ENCODE measurements around the gene CELF4.

CELF4 gene

DNA sequence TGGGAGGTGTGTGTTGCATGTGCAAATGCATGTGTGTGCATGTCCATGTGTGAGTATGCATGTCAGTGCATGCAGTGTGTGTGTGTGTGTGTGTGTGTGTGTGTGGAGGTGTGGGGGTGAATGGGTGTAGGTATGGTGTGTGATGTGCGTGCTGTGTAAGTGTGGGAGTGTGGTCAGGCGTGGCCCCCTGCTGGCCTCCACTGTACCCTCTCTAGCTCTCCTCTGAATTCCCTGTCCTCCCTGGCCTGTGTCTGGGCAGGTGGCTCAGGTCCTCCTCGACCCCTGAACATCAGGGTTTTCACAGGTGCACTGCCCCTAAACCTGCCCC is 230.2 kb downstream of the CELF4 start:
- Histone ChIP-seq H3K36me3 (ENCODE audit: control insufficient read depth, insufficient read depth, low read length, severe bottlenecking) (no peaks in the 10 kb centered on the region), H3K9ac (ENCODE audit: low read length) (no peak overlapping the region), H3K4me1 (ENCODE audit: control insufficient read depth, insufficient read depth, low read length) (no peaks in the 10 kb centered on the region), H3K9me3 (ENCODE audit: control insufficient read depth, low read length) (no peaks in the 10 kb centered on the region), H3K4me3 (ENCODE audit: low read length) (no peak overlapping the region), H3K27me3 (replicated peaks; ENCODE audit: control insufficient read depth, insufficient read depth, low read length) (peaks cover 4% of the 10 kb centered on the region)
- DNase-seq (ENCODE audit: low read depth) = peak; percentile 11

DNA sequence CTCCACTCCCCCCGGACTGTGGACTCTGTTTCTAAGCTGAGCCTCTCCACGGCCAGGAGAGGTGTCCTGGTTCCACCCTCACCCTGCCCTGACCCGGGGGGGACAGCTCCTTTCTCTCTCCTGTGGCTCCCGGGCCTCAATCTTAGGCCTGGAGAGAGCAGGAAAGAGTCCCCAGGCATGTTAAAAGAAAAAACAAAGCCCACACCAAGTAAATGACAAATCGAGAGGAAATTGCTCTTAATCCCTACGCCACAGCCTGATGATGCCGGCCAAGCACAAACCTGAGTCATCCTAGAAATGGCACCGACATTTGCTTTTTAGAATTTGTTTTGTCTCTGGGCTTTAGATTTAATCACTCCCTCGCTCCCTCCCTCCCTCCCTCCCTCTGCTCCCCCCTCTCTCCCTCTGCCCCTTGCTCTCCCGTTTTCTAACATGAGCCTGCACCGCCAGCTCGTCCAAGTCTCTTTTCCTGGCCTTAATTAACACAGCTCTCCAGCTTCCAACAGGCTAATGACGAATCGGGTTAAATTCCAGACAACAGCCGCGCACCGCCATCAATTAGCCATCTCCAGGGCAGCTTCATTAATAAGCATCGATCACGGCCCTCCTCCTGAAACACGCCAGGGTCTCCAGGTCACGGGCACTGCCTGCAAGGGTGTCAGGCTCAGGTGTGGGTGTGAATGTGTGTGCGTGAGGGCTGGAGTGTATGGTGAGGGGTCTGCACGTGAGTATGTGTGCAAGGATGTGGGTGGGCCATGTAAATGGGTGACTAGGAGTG is 230.8 kb downstream of the CELF4 start:
- Histone ChIP-seq H3K9me3 (ENCODE audit: control insufficient read depth, low read length) (no peaks in the 10 kb centered on the region), H3K36me3 (ENCODE audit: control insufficient read depth, insufficient read depth, low read length, severe bottlenecking) (no peaks in the 10 kb centered on the region), H3K4me3 (ENCODE audit: low read length) (no peak overlapping the region), H3K4me1 (ENCODE audit: control insufficient read depth, insufficient read depth, low read length) (no peaks in the 10 kb centered on the region), H3K9ac (ENCODE audit: low read length) (no peak overlapping the region), H3K27me3 (replicated peaks; ENCODE audit: control insufficient read depth, insufficient read depth, low read length) (peaks cover 4% of the 10 kb centered on the region)
- DNase-seq (ENCODE audit: low read depth) = peak; percentile 63

DNA sequence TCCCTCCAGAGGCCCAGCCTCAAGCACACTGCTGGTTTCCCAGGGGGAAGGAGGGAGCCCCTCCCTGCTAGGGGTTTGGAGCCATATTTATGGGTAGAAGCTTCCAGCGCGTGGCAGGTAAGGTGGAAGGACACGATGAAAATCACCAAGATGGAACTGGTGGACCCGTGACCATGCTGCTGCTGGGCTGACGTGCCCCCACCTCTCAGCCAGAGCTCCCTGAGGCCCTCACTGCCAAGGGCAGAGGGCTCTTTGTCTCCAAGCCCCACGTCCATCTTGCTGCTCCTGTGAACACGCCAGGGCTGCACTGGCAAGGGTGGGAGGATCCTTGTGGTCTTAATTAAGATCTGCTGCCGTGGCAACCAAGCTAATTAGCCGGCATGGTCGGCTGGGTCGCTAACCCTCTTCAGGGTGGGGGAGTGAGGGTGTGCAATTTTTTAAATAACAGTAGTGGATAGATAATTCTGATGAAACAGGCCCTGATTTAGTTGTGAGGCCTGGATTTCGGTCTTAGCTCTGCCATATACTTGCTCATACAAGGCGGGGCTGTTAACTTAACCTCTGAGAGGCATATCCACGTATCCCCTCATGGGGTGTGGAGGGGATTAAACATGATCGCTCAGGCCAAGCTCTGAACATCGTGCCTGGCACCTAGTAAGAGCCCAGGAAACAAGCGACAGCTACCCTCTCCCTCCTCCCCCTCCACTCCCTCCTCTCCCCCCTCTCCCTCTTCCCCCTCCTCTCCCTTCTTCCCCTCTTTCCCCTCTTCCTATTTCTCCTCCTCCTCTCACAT is 232.8 kb downstream of the CELF4 start:
- Histone ChIP-seq H3K9me3 (ENCODE audit: control insufficient read depth, low read length) (no peaks in the 10 kb centered on the region), H3K4me1 (ENCODE audit: control insufficient read depth, insufficient read depth, low read length) (no peaks in the 10 kb centered on the region), H3K9ac (ENCODE audit: low read length) (no peak overlapping the region), H3K4me3 (ENCODE audit: low read length) (no peak overlapping the region), H3K27me3 (replicated peaks; ENCODE audit: control insufficient read depth, insufficient read depth, low read length) (peaks cover 6% of the 10 kb centered on the region), H3K36me3 (ENCODE audit: control insufficient read depth, insufficient read depth, low read length, severe bottlenecking) (no peaks in the 10 kb centered on the region)
- no peak for DNase-seq (ENCODE audit: low read depth)

DNA sequence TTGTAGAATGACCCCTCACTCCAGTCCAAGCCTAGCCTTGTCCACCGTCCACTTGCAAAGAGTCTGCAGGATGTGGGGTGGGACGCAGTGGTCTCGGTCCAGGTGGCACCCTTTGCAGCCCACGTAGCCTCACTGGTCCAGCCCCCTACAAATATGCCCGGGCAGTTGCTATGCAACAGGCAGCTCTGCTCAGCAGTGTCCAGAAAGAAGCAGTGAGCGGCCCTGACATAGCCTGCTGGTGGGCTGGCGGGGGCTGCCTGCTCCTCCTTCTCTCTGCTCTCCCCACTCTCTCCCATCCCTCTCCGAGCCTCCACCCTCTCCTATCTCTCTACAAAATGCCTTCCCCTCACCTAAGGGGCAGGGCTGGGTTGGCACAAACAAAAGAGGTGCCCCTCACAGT is 233.4 kb downstream of the CELF4 start:
- DNase-seq (ENCODE audit: low read depth) = no peak
- H3K9me3 ChIP-seq (ENCODE audit: control insufficient read depth, low read length) = no peaks in the 10 kb centered on the region
- no peak overlapping the region for H3K4me3 ChIP-seq (ENCODE audit: low read length)
- no peaks in the 10 kb centered on the region for H3K36me3 ChIP-seq (ENCODE audit: control insufficient read depth, insufficient read depth, low read length, severe bottlenecking)
- no peaks in the 10 kb centered on the region for H3K4me1 ChIP-seq (ENCODE audit: control insufficient read depth, insufficient read depth, low read length)
- no peak overlapping the region for H3K9ac ChIP-seq (ENCODE audit: low read length)
- peaks cover 12% of the 10 kb centered on the region for H3K27me3 ChIP-seq (replicated peaks; ENCODE audit: control insufficient read depth, insufficient read depth, low read length)

DNA sequence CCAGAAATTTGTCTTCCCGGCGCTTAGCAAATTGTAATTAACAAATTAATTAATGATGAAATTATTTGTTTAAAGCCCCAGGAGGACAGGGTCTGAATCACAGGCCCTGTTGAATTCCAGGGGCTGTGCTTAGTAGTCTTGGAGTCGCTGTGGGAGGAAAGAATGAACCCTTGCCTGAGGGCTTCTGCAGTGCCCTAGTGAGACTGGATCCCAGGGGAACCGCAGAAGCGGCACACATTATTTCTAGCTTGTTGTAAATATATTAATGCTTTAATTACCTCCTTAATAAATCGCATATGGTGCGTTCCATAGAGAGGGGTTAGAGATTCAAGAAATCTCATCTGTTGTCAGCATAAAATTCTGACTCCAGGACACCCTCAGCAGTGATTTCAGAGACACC is 235.4 kb downstream of the CELF4 start:
- no peak for DNase-seq (ENCODE audit: low read depth)
- no peak overlapping the region for H3K4me3 ChIP-seq (ENCODE audit: low read length)
- H3K4me1 ChIP-seq (ENCODE audit: control insufficient read depth, insufficient read depth, low read length) = no peaks in the 10 kb centered on the region
- no peaks in the 10 kb centered on the region for H3K9me3 ChIP-seq (ENCODE audit: control insufficient read depth, low read length)
- peaks cover 26% of the 10 kb centered on the region for H3K27me3 ChIP-seq (replicated peaks; ENCODE audit: control insufficient read depth, insufficient read depth, low read length)
- H3K9ac ChIP-seq (ENCODE audit: low read length) = no peak overlapping the region
- no peaks in the 10 kb centered on the region for H3K36me3 ChIP-seq (ENCODE audit: control insufficient read depth, insufficient read depth, low read length, severe bottlenecking)

DNA sequence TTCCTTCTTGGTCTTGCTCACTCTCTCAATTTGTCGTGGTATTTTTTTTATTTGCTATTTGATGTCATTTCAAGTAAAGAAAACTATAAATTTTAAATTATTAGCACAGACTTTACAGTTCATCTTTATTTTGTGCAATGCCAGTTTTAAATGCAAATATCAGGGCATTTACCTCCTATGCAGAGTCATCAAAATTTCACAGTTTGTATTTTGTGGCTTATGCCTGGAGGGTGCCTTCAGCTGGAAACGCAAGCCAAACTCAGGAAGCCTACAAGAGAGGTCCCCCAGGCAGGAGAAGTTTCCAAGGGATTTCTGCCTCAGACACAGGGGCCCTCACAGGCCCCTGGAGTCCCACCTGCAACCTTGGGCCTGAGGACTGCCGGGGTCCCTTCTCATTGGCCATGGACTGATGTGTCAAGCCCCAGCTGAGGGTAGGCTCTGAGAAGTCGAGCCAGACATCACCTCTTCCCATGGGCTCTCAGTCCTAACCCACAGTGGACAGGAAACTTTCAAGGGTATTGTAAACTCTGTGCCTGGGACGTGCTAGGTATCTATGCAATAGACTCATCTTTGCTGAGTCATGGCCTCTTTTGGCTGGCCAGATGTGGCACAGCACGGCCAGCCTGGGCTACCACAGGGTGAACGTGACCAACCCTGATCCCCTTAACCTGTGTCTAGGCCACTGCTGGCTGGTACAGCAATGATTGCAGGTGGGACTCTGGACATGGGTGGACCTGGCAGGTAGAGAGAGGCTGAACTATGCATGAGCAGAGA is 236.5 kb downstream of the CELF4 start:
- no peaks in the 10 kb centered on the region for H3K36me3 ChIP-seq (ENCODE audit: control insufficient read depth, insufficient read depth, low read length, severe bottlenecking)
- DNase-seq (ENCODE audit: low read depth) = no peak
- H3K4me3 ChIP-seq (ENCODE audit: low read length) = no peak overlapping the region
- no peaks in the 10 kb centered on the region for H3K9me3 ChIP-seq (ENCODE audit: control insufficient read depth, low read length)
- H3K27me3 ChIP-seq (replicated peaks; ENCODE audit: control insufficient read depth, insufficient read depth, low read length) = peaks cover 32% of the 10 kb centered on the region
- no peak overlapping the region for H3K9ac ChIP-seq (ENCODE audit: low read length)
- no peaks in the 10 kb centered on the region for H3K4me1 ChIP-seq (ENCODE audit: control insufficient read depth, insufficient read depth, low read length)

DNA sequence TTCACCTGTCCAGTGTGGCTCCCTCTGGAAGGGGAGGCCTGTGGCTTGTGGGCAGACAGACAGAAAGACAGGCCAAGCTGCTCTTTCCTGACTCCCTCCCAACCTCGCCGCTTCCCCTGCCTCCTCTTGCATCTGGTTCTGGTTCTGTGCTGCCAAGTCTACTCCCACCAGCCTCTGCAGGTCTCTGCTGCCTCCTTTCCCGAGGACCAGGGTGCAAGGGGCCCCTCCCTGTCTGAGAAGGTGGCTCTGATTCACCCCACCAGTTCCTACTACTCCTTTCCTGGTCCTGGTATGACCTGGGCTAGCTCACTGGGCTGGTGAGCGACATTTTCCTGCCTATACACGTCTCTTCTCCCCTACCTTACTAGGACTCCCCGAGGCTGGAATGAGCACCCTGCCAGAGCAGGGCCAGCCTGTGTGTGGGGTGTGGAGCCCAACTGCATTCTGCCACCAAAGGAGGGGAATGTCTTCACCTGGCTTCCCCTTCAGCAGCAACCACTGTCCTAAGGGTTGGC is 238.5 kb downstream of the CELF4 start:
- Histone ChIP-seq H3K9ac (ENCODE audit: low read length) (no peak overlapping the region), H3K4me3 (ENCODE audit: low read length) (no peak overlapping the region), H3K4me1 (ENCODE audit: control insufficient read depth, insufficient read depth, low read length) (no peaks in the 10 kb centered on the region), H3K27me3 (replicated peaks; ENCODE audit: control insufficient read depth, insufficient read depth, low read length) (peaks cover 44% of the 10 kb centered on the region), H3K36me3 (ENCODE audit: control insufficient read depth, insufficient read depth, low read length, severe bottlenecking) (no peaks in the 10 kb centered on the region), H3K9me3 (ENCODE audit: control insufficient read depth, low read length) (no peaks in the 10 kb centered on the region)
- DNase-seq (ENCODE audit: low read depth) = no peak

DNA sequence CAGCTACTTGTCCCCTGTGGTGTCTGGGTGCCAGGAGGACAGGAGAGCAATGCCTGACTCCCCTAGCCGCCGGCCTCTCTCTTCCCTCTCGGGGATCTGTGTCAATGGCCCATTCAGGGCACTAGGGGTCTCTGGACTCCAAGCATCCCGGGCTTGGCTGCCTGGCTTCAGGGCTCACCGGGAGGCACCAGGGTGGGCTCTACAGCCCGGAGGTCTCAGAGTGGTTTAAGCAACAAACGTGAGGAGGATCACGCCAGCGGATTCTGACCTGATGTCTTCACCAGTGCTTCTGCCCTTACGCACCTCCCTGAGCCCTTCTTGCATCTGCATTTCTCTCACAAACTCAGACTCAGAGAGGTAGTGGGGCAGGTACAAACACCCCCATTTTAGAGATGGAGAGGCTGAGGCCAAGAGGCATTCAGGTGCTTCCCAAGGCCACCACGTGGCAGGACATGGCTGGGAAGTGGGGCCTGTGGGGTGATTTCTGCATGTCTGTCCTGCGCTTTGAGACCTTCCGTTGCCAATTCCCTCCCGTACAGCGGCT is 243.0 kb downstream of the CELF4 start:
- no peaks in the 10 kb centered on the region for H3K36me3 ChIP-seq (ENCODE audit: control insufficient read depth, insufficient read depth, low read length, severe bottlenecking)
- H3K9me3 ChIP-seq (ENCODE audit: control insufficient read depth, low read length) = no peaks in the 10 kb centered on the region
- DNase-seq (ENCODE audit: low read depth) = peak; percentile 80
- H3K4me1 ChIP-seq (ENCODE audit: control insufficient read depth, insufficient read depth, low read length) = no peaks in the 10 kb centered on the region
- H3K4me3 ChIP-seq (ENCODE audit: low read length) = no peak overlapping the region
- H3K9ac ChIP-seq (ENCODE audit: low read length) = no peak overlapping the region
- peaks cover 55% of the 10 kb centered on the region for H3K27me3 ChIP-seq (replicated peaks; ENCODE audit: control insufficient read depth, insufficient read depth, low read length)

DNA sequence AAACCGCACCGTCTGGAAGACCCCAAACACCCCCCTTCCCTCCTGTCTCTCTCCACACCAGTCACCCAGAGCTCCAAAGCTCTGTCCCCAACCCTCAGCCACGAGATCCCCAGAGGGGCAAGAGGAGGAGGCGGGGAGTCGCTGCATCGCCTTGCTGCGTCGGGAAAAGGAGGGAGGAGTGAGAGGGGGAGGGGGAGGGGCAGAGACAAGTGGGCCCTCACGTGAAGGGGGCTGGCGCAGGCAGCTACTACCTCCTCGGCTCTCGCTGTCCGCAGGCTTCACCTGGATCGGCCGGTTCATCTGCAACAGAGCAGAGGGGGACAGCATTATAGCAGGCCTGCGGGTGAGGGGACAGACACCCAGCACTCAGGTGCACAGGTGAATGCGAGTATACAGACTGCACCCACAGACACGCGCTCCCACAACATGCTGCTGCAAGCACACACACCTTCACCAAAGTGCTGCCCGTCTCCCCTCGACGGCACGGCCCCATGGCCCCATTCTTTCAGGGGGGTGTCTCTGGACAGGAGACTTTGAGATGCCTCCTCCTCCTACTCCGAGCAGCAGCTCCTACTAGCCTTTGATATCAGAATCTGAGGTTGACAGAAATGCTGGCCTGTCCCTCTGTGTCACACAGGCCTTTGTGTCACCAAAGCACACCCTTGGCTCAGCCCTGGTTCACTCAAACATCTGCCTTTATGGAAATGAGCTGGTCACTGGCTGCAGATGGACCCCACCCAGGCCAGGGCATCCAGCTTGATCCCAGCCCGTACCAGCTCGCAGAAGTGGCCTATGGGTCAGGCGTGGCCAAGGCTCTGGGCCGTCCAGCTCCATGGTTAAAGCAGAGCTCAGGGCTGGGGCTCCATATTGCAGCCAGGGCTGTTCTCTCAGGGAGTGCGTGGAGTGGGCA is 243.8 kb downstream of the CELF4 start:
- Histone ChIP-seq H3K27me3 (replicated peaks; ENCODE audit: control insufficient read depth, insufficient read depth, low read length) (peaks cover 52% of the 10 kb centered on the region), H3K36me3 (ENCODE audit: control insufficient read depth, insufficient read depth, low read length, severe bottlenecking) (no peaks in the 10 kb centered on the region), H3K4me3 (ENCODE audit: low read length) (no peak overlapping the region), H3K4me1 (ENCODE audit: control insufficient read depth, insufficient read depth, low read length) (no peaks in the 10 kb centered on the region), H3K9ac (ENCODE audit: low read length) (no peak overlapping the region), H3K9me3 (ENCODE audit: control insufficient read depth, low read length) (no peaks in the 10 kb centered on the region)
- DNase-seq (ENCODE audit: low read depth) = no peak

DNA sequence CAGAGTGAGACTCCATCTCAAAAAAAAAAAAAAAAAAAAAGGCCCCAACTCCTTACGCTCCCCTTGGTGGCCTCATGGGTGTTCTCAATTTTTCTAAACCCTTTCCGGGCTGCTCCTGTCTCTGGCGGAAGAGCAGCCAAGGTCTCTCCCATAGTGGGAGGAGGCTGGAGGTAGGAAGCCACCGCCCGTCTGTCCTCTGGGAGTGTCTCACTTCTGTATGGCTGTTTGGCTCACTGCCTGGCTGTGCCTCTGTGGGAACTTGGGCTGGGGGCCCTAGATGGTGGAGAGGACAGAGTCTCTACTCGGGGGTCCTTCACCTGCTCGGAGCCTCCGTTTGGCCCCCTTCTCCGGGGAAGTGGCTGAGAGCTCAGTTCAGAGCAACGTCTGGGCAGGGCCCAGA is 245.3 kb downstream of the CELF4 start:
- peaks cover 51% of the 10 kb centered on the region for H3K27me3 ChIP-seq (replicated peaks; ENCODE audit: control insufficient read depth, insufficient read depth, low read length)
- H3K36me3 ChIP-seq (ENCODE audit: control insufficient read depth, insufficient read depth, low read length, severe bottlenecking) = no peaks in the 10 kb centered on the region
- no peaks in the 10 kb centered on the region for H3K4me1 ChIP-seq (ENCODE audit: control insufficient read depth, insufficient read depth, low read length)
- no peaks in the 10 kb centered on the region for H3K9me3 ChIP-seq (ENCODE audit: control insufficient read depth, low read length)
- no peak overlapping the region for H3K9ac ChIP-seq (ENCODE audit: low read length)
- no peak for DNase-seq (ENCODE audit: low read depth)
- H3K4me3 ChIP-seq (ENCODE audit: low read length) = no peak overlapping the region
